Loucy (cell line): ENCODE results near the gene EPHB6.

Experiments used
- EZH2phosphoT487 ChIP-seq: fragments of 200-600 bp; IDR thresholded peaks from 2 replicates; pipeline ENCODE4 v1.6.1; 2018; ENCODE audit warnings: antibody characterized with exemption, mild to moderate bottlenecking, moderate library complexity, borderline replicate concordance
- TF ChIP-seq, protein P1 (sequence below): fragments of 200-600 bp; sonication (generic); conservative IDR thresholded peaks from 2 replicates; pipeline ENCODE4 v1.5.1; 2014; ENCODE audit warnings: mild to moderate bottlenecking, antibody characterized with exemption, low read length

DNA sequence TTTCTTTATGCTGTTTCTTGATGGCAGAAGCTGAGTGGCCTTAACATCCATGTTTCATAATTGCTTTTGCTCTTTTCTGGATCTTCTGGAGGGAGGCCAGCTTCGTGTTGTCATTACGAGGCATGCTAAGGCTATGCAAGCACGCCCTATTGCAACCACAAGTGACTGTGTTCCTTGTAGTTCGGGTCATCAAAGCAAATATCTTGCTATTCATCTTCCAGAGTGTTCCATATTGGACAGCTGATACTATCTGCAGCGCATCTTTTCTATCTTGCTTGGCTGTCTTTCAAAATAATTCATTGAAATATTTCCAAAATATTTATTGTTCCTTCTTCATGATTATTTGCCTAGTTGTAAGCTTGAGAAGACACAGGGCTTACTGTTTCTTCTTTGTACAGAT lies 5.0 kb downstream of the EPHB6 start:
- TF ChIP-seq, protein P1, sequence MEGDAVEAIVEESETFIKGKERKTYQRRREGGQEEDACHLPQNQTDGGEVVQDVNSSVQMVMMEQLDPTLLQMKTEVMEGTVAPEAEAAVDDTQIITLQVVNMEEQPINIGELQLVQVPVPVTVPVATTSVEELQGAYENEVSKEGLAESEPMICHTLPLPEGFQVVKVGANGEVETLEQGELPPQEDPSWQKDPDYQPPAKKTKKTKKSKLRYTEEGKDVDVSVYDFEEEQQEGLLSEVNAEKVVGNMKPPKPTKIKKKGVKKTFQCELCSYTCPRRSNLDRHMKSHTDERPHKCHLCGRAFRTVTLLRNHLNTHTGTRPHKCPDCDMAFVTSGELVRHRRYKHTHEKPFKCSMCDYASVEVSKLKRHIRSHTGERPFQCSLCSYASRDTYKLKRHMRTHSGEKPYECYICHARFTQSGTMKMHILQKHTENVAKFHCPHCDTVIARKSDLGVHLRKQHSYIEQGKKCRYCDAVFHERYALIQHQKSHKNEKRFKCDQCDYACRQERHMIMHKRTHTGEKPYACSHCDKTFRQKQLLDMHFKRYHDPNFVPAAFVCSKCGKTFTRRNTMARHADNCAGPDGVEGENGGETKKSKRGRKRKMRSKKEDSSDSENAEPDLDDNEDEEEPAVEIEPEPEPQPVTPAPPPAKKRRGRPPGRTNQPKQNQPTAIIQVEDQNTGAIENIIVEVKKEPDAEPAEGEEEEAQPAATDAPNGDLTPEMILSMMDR: no peak
- no peak for TF ChIP-seq EZH2phosphoT487
